ENCODE data around the gene IQGAP3.
"Not testable (repeated sequence)": the region's sequence is repeated elsewhere in the genome, so short reads cannot be mapped to it uniquely, and the experiment has no call there.

The IQGAP3 gene

GRCh38 chr1:156571261-156571852 is 1.0 kb downstream of the IQGAP3 start:
- DNase-seq = peak; percentile 95

DNA sequence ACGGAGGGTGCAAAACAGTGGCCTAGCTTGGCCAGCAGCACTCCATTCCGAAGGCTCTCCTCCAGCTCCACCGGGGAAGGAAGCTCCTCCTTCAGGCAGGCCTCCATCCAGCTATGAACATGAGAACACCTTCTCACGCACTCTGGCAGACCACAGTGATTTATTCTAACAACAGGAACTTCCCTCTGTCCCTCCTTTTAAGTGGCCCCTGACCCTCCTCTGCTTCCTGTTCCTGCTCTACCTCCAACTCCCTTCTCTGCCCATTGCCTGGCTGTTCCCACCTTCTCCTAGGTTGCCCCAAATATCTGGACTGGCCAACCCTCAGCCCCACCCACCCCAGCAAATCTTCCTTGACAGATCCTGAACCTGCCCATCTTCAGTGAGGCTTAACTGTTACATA is 5.9 kb downstream of the IQGAP3 start:
- DNase-seq = no peak

GRCh38 chr1:156565519-156565918 is 6.8 kb downstream of the IQGAP3 start:
- no peak for DNase-seq

GRCh38 chr1:156560585-156561163 is 11.7 kb downstream of the IQGAP3 start:
- DNase-seq = no peak

DNA sequence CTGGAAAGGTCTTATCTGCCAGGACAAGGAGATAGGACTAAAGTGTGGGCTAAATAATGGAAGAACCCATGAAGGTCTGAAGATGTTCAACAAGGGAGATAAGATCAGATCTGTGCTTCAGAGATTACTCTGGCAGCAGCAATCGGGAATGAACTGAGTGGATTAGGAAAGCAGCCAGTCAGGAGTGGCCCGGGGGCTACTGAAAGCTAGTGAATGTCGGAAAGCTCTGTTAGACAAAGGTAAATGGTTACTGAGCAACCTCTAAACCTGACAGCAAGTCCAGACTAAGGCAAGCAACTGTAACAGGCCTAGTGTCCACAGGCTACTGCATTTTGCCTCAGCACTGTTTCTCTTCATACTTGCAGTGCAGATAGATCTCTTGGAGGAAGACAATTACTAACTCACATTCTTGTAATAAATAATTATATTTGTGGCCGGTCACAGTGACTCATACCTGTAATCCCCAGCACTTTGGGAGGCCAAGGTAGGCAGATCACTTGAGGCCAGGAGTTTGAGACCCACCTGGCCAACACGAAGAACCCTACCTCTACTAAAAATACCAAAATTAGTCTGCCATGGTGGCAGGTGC is 12.5 kb downstream of the IQGAP3 start:
- DNase-seq = no peak

- no peak for DNase-seq
Measured at GRCh38 chr1:156559086-156559796, 13.1 kb downstream of the IQGAP3 start.

- no peak for DNase-seq
Measured at GRCh38 chr1:156556354-156556753, 16.0 kb downstream of the IQGAP3 start.

- no peak for DNase-seq
Measured at GRCh38 chr1:156555715-156556114, 16.6 kb downstream of the IQGAP3 start.

- no peak for DNase-seq
Measured at GRCh38 chr1:156554971-156555370, 17.4 kb downstream of the IQGAP3 start.

GRCh38 chr1:156553860-156554485 is 18.4 kb downstream of the IQGAP3 start:
- DNase-seq = no peak

DNA sequence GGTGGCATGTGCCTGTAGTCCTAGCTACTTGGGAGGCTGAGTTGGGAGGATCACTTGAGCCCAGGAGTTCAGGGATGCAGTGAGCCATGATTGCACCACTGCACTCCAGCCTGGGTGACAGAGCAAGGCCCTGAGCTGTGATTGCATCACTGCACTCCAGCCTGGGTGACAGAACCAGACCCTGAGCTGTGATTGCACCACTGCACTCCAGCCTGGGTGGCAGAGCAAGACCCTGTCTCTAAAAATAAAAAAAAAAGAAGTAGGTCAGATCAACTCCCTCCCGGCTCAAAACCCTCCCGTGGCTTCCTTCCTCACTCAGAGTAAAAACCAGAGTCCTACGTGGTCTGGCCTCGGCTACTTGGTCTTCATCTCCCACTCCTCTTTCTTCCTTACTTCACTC is 19.4 kb downstream of the IQGAP3 start:
- not testable (repeated sequence) for DNase-seq

- DNase-seq = no peak
Measured at GRCh38 chr1:156552518-156552917, 19.8 kb downstream of the IQGAP3 start.

DNA sequence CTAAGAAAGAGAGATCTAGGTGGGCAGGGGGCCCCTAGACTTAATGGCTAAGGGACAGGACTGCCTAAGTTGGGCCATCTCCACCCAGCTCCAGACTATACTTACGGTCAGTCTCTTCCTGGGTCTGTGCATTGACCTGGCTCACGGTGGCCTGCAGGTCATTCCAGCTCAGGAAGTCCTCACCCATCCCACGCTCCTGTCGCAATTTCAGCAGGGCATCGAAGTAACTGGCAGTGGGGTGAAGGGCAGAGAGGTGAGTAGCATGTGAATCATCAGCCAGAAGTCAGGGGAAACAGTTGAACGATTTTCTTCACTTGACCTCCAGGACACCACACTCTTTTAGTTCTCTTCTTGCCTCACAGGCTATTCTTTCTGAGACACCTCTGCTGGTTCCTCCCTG is 20.5 kb downstream of the IQGAP3 start:
- DNase-seq = no peak

DNA sequence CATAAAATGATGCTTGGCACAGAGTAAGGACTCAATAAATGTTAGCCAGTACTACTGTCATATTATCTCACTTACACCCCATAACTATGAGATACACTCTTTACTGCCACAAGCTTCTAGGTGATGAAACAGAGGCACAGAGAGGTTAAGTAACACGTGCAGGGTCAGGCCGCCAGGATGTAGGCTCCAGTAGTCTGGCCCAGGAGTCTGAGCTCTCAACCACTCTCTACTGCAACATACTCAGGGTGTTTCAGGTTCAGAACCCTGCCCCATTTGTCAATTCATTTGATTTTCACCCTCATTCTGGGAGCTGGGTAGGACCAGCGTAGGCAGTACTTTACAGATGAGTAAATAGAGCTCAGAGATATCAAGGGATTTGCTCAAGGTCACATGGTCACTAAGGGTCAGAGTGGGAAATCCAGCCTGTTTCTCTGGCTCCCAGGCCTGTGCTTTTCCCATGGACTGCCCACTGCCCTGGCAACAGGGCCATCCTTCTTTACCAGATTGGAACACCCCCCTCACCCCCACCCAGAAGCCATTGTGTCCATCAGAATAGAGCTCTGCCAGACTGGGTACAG is 21.2 kb downstream of the IQGAP3 start:
- no peak for DNase-seq

- DNase-seq = no peak
Measured at GRCh38 chr1:156550346-156550745, 22.0 kb downstream of the IQGAP3 start.

- DNase-seq = no peak
Measured at GRCh38 chr1:156549831-156550230, 22.5 kb downstream of the IQGAP3 start.

DNA sequence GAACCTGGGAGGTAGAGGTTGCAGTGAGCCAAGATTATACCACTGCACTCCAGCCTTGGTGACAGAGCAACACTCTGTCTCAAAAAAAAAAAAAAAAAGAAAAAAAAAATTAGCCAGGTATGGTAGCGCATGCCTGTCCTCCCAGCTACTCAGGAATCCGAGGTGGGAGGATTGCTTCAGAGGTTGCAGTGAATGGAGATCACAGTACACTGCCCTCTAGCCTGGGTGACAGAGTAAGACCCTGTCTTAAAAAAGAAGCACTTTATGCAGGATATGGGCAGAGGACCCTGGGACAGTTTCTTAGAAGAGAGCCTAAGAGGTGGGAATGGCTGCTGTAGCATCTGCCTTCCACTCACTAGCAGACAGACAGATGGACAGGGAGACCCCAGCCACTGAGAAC is 23.0 kb downstream of the IQGAP3 start:
- no peak for DNase-seq

DNA sequence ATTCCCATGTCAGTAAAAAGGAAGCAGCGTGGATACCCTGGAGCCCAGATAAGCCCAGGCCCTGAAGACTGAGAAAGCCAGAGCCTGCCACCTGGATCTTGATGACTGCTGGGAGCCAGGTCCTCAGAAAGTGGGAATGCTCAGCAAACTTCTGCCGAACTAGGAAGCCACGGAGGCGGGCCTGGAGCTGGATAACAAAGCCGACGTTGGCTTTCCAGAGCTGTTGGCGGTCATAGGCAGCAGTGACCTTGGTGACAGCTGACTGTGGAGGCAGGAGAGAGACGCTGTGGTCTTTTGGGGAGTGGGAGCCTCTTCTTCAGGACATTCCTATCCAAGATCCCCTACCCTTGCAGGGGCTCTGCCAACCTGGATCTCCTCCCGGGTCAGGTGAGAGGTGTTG is 24.4 kb downstream of the IQGAP3 start:
- DNase-seq = no peak

- DNase-seq = no peak
Measured at GRCh38 chr1:156547434-156547833, 24.9 kb downstream of the IQGAP3 start.

DNA sequence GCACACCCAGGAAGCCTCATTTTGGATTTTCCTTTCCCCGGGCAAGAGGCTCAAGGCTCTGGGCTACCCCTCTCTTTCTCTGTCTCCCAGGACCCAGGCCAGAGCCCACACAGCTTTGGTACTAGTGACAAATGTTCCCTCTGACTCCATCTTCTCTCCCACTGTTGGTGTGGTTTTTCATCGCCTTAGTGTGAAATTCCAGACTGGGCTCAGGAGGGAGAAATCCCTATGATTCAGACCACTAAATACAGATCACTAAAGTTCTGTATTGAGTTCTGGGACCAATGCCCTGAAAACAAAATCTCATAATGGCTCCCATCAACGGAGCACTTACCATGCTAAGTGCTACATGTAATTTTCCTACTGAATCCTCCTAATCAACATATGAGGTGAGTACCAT is 26.1 kb downstream of the IQGAP3 start:
- DNase-seq = no peak

GRCh38 chr1:156544592-156545102 is 27.7 kb downstream of the IQGAP3 start:
- no peak for DNase-seq

DNA sequence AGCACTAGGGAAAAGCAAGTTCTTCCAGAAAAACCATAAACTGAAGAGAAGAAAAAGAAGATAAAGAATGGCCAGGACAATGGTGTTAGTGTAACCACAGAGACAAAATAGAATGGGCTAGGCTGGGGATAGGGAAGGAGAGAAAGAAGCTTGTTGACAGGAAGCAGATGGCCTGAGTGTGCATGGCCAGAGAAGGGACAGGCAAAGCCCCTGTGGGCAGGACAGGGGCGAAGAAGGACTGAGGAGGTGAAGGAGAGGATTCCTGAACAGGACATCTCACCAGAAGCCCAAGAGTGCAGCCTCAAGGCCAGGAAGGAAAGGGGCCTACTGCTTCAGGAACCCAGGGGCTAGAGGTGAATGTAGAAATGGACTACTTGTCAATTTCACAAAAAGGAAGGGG is 29.3 kb downstream of the IQGAP3 start:
- no peak for DNase-seq

DNA sequence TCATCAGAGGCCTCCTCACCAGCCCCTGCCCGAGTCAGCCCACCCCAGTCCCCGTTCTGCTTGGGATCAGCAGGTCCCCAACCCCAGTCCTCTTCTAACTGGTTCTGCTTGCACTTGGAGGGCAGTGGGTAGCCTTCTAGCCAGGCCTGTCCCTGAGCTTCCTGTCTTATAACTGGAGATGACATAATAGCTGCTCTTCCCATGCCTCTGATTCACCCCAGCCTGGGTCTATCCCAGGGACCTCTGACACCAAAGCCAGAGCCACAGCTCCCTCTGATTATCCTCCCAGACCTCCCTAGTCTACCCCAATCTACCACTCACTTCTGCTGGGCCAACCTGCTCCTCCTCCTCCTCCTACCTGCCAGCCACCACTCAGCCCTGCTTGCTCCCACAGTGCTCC is 31.4 kb downstream of the IQGAP3 start:
- no peak for DNase-seq
